IMR-90 (cell line): ENCODE results near the gene GLRX5. TPM values are rescaled to one million over a fixed set of nuclear protein-coding genes. Genes with fewer than 3 reads are reported as not detected.
A peak's percentile ranks its signal among the peaks of the same experiment; 100 is the strongest.

Experiments
- ATAC-seq: fragments of 200-7000 bp; cut with Tn5 transposase; 2 replicates; pipeline ENCODE4 v1.9.1; 2020; ENCODE audit warnings: low read depth, mild to moderate bottlenecking, moderate library complexity
- BruUV-seq: library from RNA; stranded (reverse); fragments of 400-500 nt; replicated peaks from 2 replicates; lab custom pipeline; 2021; lab: Mats Ljungman, UMichigan
- CTCF ChIA-PET: fragments of 300-600 bp; formaldehyde crosslinking; extraction: SDS; loops from one replicate; lab custom pipeline; 2021; ENCODE audit warnings: antibody characterized with exemption; lab: Yijun Ruan, JAX
- POLR2A ChIA-PET: fragments of 300-600 bp; sonication (Branson Sonifier 250); formaldehyde crosslinking; loops from one replicate; lab custom pipeline; 2022; ENCODE audit warnings: antibody characterized with exemption; ENCODE audit not compliant: unreplicated experiment; lab: Charles Lee
- DNase-seq: peaks from one replicate; pipeline ENCODE4 v3.0.0; 2013
- H2AFZ ChIP-seq: replicated peaks from 2 replicates; pipeline ENCODE3; 2013; ENCODE audit warnings: low read length, mild to moderate bottlenecking; ENCODE audit not compliant: poor library complexity
- H2AK5ac ChIP-seq: 2 replicates; pipeline ENCODE4 v1.6.1; 2013; ENCODE audit warnings: low read depth, low read length, inconsistent platforms
- H2AK9ac ChIP-seq: replicated peaks from 2 replicates; pipeline ENCODE3; 2013; ENCODE audit warnings: mild to moderate bottlenecking, low read depth, low read length, moderate library complexity; ENCODE audit not compliant: poor library complexity
- H2BK120ac ChIP-seq: 2 replicates; pipeline ENCODE4 v1.6.1; 2013; ENCODE audit warnings: low read depth, low read length, inconsistent platforms
- H2BK15ac ChIP-seq: 3 replicates; pipeline ENCODE4 v1.6.1; 2013; ENCODE audit warnings: low read depth, low read length, inconsistent platforms
- H2BK20ac ChIP-seq: 2 replicates; pipeline ENCODE4 v1.6.1; 2013; ENCODE audit warnings: low read depth, mild to moderate bottlenecking, inconsistent platforms, low read length, moderate library complexity
- H2BK5ac ChIP-seq: 2 replicates; pipeline ENCODE4 v1.6.1; 2013; ENCODE audit warnings: mild to moderate bottlenecking, low read depth, low read length, inconsistent platforms; ENCODE audit not compliant: poor library complexity, severe bottlenecking
- H3K14ac ChIP-seq: replicated peaks from 2 replicates; pipeline ENCODE4 v1.6.1; 2013; ENCODE audit warnings: low read depth, low read length, inconsistent platforms
- H3K18ac ChIP-seq: 2 replicates; pipeline ENCODE4 v1.6.1; 2013; ENCODE audit warnings: low read depth, low read length, control low read depth
- H3K23ac ChIP-seq: 2 replicates; pipeline ENCODE4 v1.6.1; 2013; ENCODE audit warnings: low read depth, low read length, inconsistent platforms
- H3K27ac ChIP-seq: 2 replicates; pipeline ENCODE4 v1.5.1; 2013; ENCODE audit warnings: mild to moderate bottlenecking, control low read depth, low read length; ENCODE audit not compliant: insufficient read depth
- H3K27me3 ChIP-seq: 2 replicates; pipeline ENCODE4 v1.6.1; 2013; ENCODE audit warnings: low read length; ENCODE audit not compliant: control insufficient read depth, insufficient read depth
- H3K36me3 ChIP-seq: 2 replicates; pipeline ENCODE4 v1.6.1; 2013; ENCODE audit warnings: low read length, mixed read lengths; ENCODE audit not compliant: control insufficient read depth, insufficient read depth
- H3K4ac ChIP-seq: 2 replicates; pipeline ENCODE4 v1.6.1; 2013; ENCODE audit warnings: low read depth, low read length, inconsistent platforms
- H3K4me1 ChIP-seq: 2 replicates; pipeline ENCODE4 v1.6.1; 2013; ENCODE audit warnings: low read length, mixed read lengths; ENCODE audit not compliant: control insufficient read depth, insufficient read depth
- H3K4me2 ChIP-seq: 2 replicates; pipeline ENCODE4 v1.6.1; 2013; ENCODE audit warnings: low read depth, mild to moderate bottlenecking, control low read depth, low read length, moderate library complexity
- H3K4me3 ChIP-seq: 2 replicates; pipeline ENCODE4 v1.5.1; 2013; ENCODE audit warnings: low read depth, mild to moderate bottlenecking, control low read depth, low read length, moderate library complexity; ENCODE audit not compliant: insufficient read depth
- H3K56ac ChIP-seq: 2 replicates; pipeline ENCODE4 v1.6.1; 2013; ENCODE audit warnings: low read length, inconsistent platforms; ENCODE audit not compliant: insufficient read depth; ENCODE audit errors: extremely low read depth
- H3K79me1 ChIP-seq, 2 experiments: 2 replicates each; pipeline ENCODE4 v1.6.1; 2013; ENCODE audit warnings: low read length in 2 of 2, inconsistent platforms in 1 of 2, low read depth in 1 of 2
- H3K9ac ChIP-seq: 2 replicates; pipeline ENCODE4 v1.6.1; 2013; ENCODE audit warnings: low read depth, low read length, control low read depth
- H3K9me1 ChIP-seq: 2 replicates; pipeline ENCODE4 v1.6.1; 2013; ENCODE audit warnings: low read length, inconsistent platforms; ENCODE audit not compliant: insufficient read depth
- H3K9me3 ChIP-seq: 2 replicates; pipeline ENCODE4 v1.6.1; 2013; ENCODE audit warnings: low read length; ENCODE audit not compliant: control insufficient read depth, insufficient read depth
- H4K20me1 ChIP-seq: 2 replicates; pipeline ENCODE4 v1.6.1; 2013; ENCODE audit warnings: low read length, inconsistent platforms; ENCODE audit not compliant: insufficient read depth
- H4K5ac ChIP-seq: 2 replicates; pipeline ENCODE4 v1.6.1; 2013; ENCODE audit warnings: mild to moderate bottlenecking, low read depth, low read length, control low read depth
- H4K8ac ChIP-seq, 2 experiments: 2 replicates each; pipeline ENCODE4 v1.6.1; 2013; ENCODE audit warnings: low read depth in 2 of 2, low read length in 2 of 2, control low read depth in 1 of 2, inconsistent platforms in 1 of 2
- H4K91ac ChIP-seq: 2 replicates; pipeline ENCODE4 v1.6.1; 2013; ENCODE audit warnings: low read depth, low read length, inconsistent platforms; ENCODE audit not compliant: insufficient read depth
- BHLHE40 ChIP-seq: fragments of 150-350 bp; IDR thresholded peaks from 2 replicates; pipeline ENCODE4 v1.6.1; 2016; ENCODE audit warnings: mild to moderate bottlenecking, low read depth, low read length
- FOS ChIP-seq: fragments of 150-350 bp; IDR thresholded peaks from 2 replicates; pipeline ENCODE4 v1.6.1; 2016; ENCODE audit warnings: low read depth, low read length
- MAFK ChIP-seq: IDR thresholded peaks from 2 replicates; pipeline ENCODE4 v1.6.1; 2012; ENCODE audit warnings: low read depth, low read length, improper control_type of control experiment
- RCOR1 ChIP-seq: IDR thresholded peaks from 2 replicates; pipeline ENCODE4 v1.6.1; 2012; ENCODE audit warnings: mild to moderate bottlenecking, low read length, improper control_type of control experiment; ENCODE audit not compliant: insufficient replicate concordance
- WGBS, 2 experiments: methylation state at CpG; one replicate each; pipeline versions ENCODE4 v1.1.5 to v1.1.7; 2013; ENCODE audit warnings: missing lambda C conversion rate in 2 of 2; ENCODE audit not compliant: insufficient read length in 1 of 2; ENCODE audit errors: extremely low coverage in 2 of 2; 5-methylcytosine and 5-hydroxymethylcytosine counted together
- dilution Hi-C: fragments of 300-500 bp; cut with HindIII; formaldehyde crosslinking; loops from one replicate; pipeline ENCODE4 v1.14.3; 2018; ENCODE audit warnings: low sequenced_read_pairs; ENCODE audit not compliant: unreplicated experiment
- in situ Hi-C: fragments of 300-500 bp; cut with MboI; formaldehyde crosslinking; loops from 3 replicates; pipeline ENCODE4 v1.14.3; 2019; ENCODE audit warnings: low sequenced_read_pairs, inconsistent platforms, mixed read lengths
- intact Hi-C: fragments of 100-400 bp; cut with micrococcal nuclease; formaldehyde crosslinking; loops from 2 replicates; pipeline ENCODE4 v1.10.0; 2022
- polyA plus RNA-seq, 3 experiments: library from polyadenylated mRNA; depleted of rRNA; stranded (reverse); fragments of >200 nt; gene quantifications; 2 replicates each; pipeline ENCODE4 v1.2.3, GENCODE V29; 2012; ENCODE audit warnings: low replicate concordance in 1 of 3
- total RNA-seq: library from RNA; depleted of rRNA; stranded (reverse); fragments of >200 nt; gene quantifications from 2 replicates; pipeline ENCODE4 v1.2.3, GENCODE V29; 2012

GLRX5 gene
- total and polyA plus RNA-seq, 2 of the 4 experiments (the other 2 are of a cell fraction): 32.4 to 40.4 TPM

GRCh38 chr14:95531473-95531872, 3.4 kb upstream of the GLRX5 start:
- H3K56ac ChIP-seq: 0 out of 2 replicates have a peak overlapping the region, but pooled peaks have one; percentile 45
- H2BK20ac ChIP-seq: peak overlapping the region; percentile 12; the same call in 1 of the 2 replicates
- peak overlapping the region; percentile 93; the same call in 1 of the 2 replicates for H3K4ac ChIP-seq
- peak overlapping the region; percentile 86 for H2BK5ac ChIP-seq
- ATAC-seq (peak; percentile 7), DNase-seq (peak; percentile 95)
- H4K5ac ChIP-seq: no peak overlapping the region
- dilution Hi-C loops: no loop called here
- WGBS, 2 experiments: no CpG with 5 or more reads among the region's 3 CpGs
- no peaks in the 10 kb centered on the region for H3K36me3 ChIP-seq
- ChIA-PET CTCF (interaction anchor here (0.7 to 1.3 kb wide), 2 partner anchors 19 to 89 kb away, joined by 3 to 4 read pairs; no protein-coding TSS in a partner anchor), POLR2A (interaction anchor here (1.3 kb wide), 1 partner anchor 9 kb away, joined by 3 read pairs; no protein-coding TSS in a partner anchor)
- no peak overlapping the region for H4K91ac ChIP-seq
- in situ Hi-C loops: loop anchor here (25.0 kb wide), 1 partner anchor 731 kb away; the partner anchor contains the start of gene BDKRB1
- intact Hi-C loops: loop anchor here (1.0 to 10.0 kb wide), 5 partner anchors 89 to 929 kb away; no protein-coding TSS in a partner anchor
- H3K4me3 ChIP-seq: no peak overlapping the region
- H3K18ac ChIP-seq: no peak overlapping the region
- peaks cover 23 to 57% of the 10 kb centered on the region in 2 experiments for H3K79me1 ChIP-seq
- H3K27ac ChIP-seq: peak overlapping the region; percentile 36; the same call in 1 of the 2 replicates
- no peak overlapping the region for H2AFZ ChIP-seq
- H4K8ac ChIP-seq: peak overlapping the region in 1 of 2 experiments; percentile 81; a peak in 3 of 4 replicates
- peaks cover 16% of the 10 kb centered on the region for H3K4me1 ChIP-seq
- H2BK120ac ChIP-seq: peak overlapping the region; percentile 92
- no TSS peak for BruUV-seq
- peak overlapping the region; percentile 14; the same call in 1 of the 2 replicates for H3K23ac ChIP-seq
- H3K9me1 ChIP-seq: peaks cover 9% of the 10 kb centered on the region
- H3K9me3 ChIP-seq: no peaks in the 10 kb centered on the region
- no peak overlapping the region for H2BK15ac ChIP-seq
- peaks cover 19% of the 10 kb centered on the region for H4K20me1 ChIP-seq
- no peak for TF ChIP-seq RCOR1
- TF ChIP-seq BHLHE40: peak; percentile 55; the same call in 1 of the 2 replicates
- peak; percentile 99 for TF ChIP-seq MAFK
- TF ChIP-seq FOS: 0 out of 2 replicates have a peak, but pooled peaks have one; percentile 50
- H3K14ac ChIP-seq: peak overlapping the region; percentile 76; the same call in 1 of the 2 replicates
- H3K9ac ChIP-seq: no peak overlapping the region
- H3K4me2 ChIP-seq: peak overlapping the region; percentile 23; the same call in 1 of the 2 replicates
- H2AK5ac ChIP-seq: no peak overlapping the region
- no peak overlapping the region for H2AK9ac ChIP-seq
- H3K27me3 ChIP-seq: no peaks in the 10 kb centered on the region
